Inferior parietal cortex (tissue), 1 donor: ENCODE measurements around the gene SYT7.

Experiments used
- DNase-seq: peaks from one replicate; pipeline ENCODE4 v3.0.0-alpha.2; 2016; ENCODE audit errors: extremely low spot score

The SYT7 gene

DNA sequence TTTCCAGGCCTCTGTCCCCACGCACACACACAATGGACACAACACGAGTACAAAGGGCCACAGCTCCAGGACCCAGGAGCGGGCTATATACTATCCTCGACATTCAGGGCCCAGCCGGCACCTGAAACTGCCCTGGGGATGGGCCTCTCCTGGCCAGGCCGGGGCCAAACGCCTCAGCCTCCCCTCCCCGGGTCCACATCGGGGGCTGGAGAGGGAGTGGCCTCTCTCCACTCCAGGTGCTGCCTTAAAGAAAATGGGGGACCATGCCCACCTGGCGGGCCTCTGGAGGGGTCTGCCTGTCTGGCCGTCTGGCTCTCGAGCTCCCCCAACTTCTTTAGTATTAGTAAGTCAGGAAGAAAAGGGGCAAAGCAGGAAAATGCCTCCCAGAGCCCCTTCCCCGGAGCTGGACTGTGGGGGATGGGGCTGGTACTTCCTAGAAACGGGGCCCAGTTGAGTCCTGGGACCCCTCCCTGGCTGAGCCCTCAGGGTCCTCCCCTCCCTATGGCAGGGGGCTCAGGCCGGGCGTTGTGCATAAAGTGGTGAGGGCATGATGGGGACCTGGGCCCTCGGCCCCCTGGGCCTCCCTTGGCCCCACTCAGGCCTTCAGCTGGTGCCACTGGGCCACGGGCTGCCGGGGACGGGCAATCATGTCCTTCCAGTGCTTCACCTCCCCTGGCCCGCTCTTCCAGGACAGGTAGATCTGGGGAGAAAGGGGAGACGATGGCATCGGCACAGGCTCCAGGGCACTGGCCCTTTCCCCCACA lies 62.7 kb downstream of the SYT7 start:
- DNase-seq = no peak

DNA sequence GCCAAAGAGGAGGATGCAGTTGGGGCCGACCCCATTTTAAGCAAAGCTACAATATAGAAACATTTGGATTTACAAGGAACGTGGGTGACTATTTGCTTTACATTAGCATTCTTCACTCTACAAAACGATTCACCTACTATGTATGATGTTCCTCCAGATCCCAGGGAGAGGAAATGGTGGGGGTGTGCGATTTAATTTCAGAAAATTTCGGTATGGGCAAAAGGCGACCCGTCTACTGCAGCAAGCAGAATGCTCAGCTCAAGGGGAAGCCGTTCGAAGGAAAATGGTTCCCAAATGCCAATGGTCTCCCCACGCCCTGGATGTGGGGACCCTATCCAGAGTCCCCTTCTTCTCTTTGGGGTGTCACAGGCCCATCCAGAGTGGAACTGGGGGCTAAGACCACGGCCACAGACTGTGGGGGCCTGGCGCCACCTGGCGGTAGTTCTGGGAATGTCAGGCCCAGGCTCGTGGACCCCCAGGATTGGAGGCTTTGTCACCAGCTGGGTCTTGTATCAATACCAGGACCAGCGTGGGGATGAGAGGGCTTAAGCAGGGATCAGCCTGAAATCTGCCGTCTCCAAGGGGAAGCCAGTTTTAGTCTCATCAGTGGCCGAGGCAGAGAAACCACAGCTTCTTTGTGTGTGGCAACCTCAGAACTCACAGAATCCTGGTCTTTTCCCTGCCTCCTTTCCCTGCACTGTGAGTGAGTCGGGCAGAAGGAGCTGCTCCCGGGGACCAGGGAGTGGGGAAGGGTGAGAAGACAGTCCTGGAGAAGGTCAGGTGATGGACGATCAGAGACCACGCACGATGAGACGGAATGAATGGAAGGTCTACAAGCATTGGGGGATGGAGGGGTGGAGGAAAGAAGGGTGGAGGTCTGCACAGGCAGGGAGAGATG lies 64.0 kb downstream of the SYT7 start:
- DNase-seq = peak; percentile 62

- DNase-seq = no peak
Observed at GRCh38 chr11:61516191-61516590, 64.7 kb downstream of the SYT7 start.

DNA sequence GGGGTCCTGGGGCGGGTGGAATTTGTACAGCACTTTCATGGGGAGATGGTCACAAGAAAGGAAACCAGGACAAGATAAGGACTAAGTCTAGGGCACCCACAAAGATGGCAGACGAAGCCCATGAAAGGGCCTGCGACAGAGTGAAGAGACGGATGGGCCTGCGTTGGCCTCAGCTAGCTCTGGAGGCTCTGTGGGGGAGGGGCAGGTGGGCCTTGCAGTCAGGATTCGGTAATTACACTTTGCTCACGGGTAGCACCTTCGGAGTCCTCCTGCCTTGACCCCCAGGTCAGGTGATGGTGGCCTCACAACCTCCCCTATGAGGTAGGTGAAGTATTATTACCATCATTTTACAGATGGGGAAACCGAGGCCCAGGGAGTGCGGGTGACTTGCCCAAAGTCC lies 65.2 kb downstream of the SYT7 start:
- DNase-seq = no peak

GRCh38 chr11:61514050-61514917 lies 66.6 kb downstream of the SYT7 start:
- DNase-seq = no peak

GRCh38 chr11:61513143-61513765 lies 67.6 kb downstream of the SYT7 start:
- no peak for DNase-seq

DNA sequence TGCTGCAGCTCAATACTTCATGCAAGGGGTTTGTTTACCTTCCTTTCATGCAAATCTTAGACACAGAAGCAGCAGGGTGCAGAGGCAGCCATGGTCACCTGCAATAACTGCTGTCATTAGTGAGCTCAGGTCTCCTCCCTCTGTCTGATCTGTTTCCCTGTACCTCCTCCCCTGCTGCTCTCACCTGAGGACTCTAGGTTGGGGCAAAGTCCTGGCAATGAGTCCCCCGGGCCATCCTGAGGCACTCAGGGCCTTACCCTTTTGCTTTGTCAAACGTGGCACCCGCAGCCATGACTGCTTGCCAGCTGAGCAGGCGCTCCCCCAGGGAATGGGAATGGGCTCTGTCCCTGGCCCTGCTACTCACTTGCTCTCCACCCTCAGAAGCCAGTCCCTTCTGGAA lies 68.4 kb downstream of the SYT7 start:
- no peak for DNase-seq

DNA sequence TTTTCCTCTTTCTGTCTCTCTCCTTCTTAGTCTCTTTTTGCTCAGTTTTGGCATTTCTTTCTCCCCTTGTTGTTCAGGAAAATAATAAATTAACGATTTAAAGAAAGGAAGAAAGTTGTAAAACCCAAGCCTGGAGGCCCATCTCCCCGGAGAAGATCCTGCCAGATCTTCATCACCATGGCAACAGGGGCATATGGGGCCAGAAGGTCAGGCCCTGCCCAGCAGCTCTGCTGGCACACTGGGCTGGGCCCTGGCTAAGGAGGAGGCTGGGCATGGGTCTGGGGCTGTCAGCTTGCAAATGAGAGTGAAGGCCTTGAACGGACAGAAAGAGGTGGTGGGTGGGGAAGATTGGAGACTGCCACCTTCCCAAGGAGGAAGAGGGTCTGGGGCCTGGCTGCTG lies 69.5 kb downstream of the SYT7 start:
- DNase-seq = no peak

DNA sequence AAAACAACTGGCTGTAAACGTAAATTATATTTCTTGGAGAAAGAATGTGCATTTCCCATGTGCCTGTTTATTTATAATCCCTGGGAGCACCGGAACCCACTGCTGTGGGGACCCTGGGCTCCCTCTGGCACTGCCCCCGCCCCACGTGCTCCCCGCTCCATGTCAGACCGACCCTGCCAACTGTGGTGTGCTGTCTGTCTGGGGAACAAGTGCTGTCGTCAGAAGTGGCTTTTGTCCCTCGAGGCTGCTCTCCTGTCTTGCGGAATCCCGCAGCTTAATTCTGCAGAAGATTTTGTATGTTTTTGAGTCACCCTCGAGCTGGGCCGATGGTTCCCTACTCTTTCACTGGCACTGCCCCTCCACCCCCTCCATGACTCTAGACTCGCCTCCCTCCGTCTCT lies 69.9 kb downstream of the SYT7 start:
- DNase-seq = no peak

GRCh38 chr11:61510166-61510919 lies 70.5 kb downstream of the SYT7 start:
- no peak for DNase-seq

DNA sequence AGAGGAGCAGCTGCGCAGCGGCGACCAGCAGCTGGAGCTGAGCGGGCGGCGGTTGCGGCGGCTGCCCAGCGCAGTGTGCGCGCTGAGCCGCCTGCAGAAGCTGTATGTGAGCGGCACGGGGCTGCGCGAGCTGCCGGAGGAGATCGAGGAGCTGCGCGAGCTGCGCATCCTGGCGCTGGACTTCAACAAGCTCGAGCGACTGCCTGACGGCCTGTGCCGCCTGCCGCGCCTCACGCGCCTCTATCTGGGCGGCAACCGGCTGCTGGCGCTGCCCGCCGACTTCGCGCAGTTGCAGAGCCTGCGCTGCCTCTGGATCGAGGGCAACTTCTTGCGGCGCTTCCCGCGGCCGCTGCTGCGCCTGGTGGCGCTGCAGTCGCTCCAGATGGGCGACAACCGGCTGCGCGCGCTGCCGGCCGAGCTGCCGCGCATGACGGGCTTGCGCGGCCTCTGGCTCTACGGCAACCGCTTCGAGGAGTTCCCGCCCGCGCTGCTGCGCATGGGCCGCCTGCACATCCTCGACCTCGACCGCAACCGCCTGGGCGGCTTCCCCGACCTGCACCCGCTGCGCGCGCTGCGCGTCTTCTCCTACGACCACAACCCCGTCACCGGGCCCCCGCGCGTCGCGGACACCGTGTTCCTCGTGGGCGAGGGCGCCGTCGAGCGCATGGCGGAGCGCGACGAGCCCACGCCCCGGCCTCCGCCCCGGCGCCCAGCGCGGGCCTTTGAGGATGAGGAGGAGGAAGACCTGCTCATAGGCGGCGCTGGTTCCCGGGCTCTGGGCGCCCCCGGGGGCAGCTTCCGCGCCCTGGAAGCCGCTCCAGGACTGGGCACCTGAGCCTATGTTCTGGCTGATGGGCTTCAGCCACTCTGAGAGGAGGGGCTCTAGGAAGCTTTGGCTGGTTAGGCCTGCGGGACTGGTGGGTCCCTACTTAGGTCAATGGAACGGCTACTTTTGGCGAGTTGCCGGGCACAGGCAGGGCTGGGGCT lies 71.5 kb downstream of the SYT7 start:
- peak; percentile 47 for DNase-seq

GRCh38 chr11:61507962-61508861 lies 72.7 kb downstream of the SYT7 start, which contains the start of gene LRRC10B:
LRRC10B (plus strand) TSS chr11:61508749; CDS start chr11:61508999, 250 bp downstream.
- no peak for DNase-seq

GRCh38 chr11:61507012-61507768 lies 73.7 kb downstream of the SYT7 start:
- no peak for DNase-seq

GRCh38 chr11:61505640-61506155 lies 75.2 kb downstream of the SYT7 start:
- DNase-seq = no peak

DNA sequence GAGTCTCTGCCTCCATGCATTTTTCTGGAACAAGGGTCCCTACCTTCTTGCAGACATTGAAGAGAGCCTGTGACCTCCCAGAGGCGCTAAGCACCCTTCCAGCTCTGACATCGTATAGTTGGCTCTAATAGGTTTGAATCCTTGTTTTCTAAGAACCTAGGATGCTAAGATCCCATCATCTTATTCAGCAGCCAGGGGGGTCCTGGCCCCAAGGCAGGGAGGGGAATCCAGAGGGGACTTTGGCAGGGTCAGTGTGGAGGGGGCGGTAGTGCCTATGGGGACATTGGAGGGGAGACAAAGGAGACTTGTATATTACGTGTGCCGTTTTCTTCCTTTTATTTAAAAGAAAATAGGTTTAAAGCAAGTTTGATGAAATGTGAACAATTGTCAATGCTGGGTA lies 75.8 kb downstream of the SYT7 start:
- DNase-seq = no peak

DNA sequence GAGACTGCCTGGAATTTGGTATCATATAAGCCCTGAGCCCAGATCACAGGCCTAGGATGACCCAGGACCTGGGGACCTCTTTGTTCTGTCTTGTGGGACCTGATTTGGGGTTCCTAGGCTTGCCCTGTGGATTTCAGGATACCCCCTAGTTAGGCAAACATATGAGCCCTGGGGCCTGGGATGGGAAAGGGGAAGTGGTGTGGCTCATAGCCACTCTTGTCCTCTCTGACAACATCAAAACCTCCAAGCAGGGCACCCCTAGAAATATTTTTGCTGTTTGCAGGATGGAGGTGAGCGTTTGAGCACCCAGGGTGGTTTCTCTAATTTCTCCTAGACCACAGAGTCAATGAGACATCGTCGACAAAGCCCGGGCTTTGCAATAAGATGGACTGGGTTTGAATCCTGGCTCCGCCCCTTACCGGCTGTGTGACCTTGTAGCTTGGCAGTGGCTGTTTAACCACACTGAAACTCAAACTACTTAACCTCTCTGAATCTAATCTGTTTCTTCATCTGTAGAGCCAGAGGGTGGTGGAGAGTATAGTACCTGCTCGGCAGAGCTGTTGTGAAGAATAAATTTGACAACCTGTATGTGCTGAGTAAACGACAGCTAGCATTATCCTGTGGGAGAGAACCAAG lies 77.6 kb downstream of the SYT7 start:
- no peak for DNase-seq

DNA sequence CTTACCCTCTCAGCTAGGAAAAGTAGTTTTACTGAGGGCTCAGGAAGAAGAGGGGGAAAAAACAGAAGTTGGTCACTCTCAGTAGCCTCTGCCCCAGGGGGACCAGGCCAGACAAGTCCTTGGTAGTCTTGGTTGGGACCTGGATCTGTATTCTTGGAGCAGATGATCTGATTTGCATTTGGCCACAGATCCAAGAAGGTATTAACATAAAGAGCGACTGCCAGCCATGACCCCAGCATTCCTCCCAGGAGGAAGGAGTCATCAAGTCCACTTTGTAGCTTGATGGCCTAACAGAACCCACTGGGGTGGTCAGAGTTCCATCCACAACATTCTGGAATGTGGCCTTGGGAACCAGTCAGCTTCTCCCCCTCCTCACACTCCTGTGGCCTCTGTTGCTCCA lies 78.4 kb downstream of the SYT7 start:
- no peak for DNase-seq
